SK-N-MC (cell line): ENCODE results near the gene CYP46A1.

Source experiments
- EZH2 ChIP-seq: fragments of 200-600 bp; sonication (generic); IDR thresholded peaks from one replicate; pipeline ENCODE4 v1.6.1; 2017; ENCODE audit warnings: antibody characterized with exemption
- FOXP2 ChIP-seq: optimal IDR thresholded peaks from 2 replicates; pipeline ENCODE3; 2011; ENCODE audit warnings: mild to moderate bottlenecking, moderate library complexity; ENCODE audit not compliant: insufficient read depth; ENCODE audit errors: extremely low read length, control extremely low read depth

- no peak for TF ChIP-seq EZH2
- no peak for TF ChIP-seq FOXP2
These were observed 9.9 kb upstream of the CYP46A1 start for GRCh38 chr14:99674064-99674650.
